ENCODE data around the gene UGCG. TPM values are rescaled to one million over a fixed set of nuclear protein-coding genes. Genes with fewer than 3 reads are reported as not detected.

The UGCG gene
- total RNA-seq, 1 donor from 2014 or later = 172 TPM

DNA sequence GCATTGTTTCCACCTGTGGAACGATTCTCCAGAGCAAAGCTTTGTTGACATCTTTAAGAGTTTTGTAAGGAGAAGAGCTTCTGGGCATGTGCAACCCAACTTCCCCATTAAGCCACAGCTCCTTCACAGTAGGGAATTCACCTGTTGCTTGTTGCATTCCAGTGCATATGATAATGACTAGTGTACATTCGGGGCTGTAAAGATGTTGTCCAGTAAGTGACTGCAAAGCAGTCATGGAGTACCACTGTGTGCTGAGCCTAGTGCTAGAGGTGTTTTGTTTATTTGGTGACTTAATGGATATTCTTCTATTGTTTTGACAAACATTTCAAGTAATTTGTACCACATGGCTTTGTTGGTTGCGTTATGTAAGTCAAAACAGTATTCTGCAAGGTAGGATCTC is 12.8 kb downstream of the UGCG start:
- H3K36me3 ChIP-seq (ENCODE audit: control insufficient read depth, insufficient read depth, low read length) = peaks cover 1% of the 10 kb centered on the region
- DNase-seq (ENCODE audit: low read depth) = no peak
- no peaks in the 10 kb centered on the region for H3K27me3 ChIP-seq (ENCODE audit: control insufficient read depth, insufficient read depth, low read length)
- H3K4me3 ChIP-seq (ENCODE audit: low read depth, low read length) = no peak overlapping the region
- TF ChIP-seq, protein P1, sequence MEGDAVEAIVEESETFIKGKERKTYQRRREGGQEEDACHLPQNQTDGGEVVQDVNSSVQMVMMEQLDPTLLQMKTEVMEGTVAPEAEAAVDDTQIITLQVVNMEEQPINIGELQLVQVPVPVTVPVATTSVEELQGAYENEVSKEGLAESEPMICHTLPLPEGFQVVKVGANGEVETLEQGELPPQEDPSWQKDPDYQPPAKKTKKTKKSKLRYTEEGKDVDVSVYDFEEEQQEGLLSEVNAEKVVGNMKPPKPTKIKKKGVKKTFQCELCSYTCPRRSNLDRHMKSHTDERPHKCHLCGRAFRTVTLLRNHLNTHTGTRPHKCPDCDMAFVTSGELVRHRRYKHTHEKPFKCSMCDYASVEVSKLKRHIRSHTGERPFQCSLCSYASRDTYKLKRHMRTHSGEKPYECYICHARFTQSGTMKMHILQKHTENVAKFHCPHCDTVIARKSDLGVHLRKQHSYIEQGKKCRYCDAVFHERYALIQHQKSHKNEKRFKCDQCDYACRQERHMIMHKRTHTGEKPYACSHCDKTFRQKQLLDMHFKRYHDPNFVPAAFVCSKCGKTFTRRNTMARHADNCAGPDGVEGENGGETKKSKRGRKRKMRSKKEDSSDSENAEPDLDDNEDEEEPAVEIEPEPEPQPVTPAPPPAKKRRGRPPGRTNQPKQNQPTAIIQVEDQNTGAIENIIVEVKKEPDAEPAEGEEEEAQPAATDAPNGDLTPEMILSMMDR (IDR thresholded peaks at IDR 0.05; ENCODE audit: insufficient read depth, low read length, poor library complexity, severe bottlenecking) = no peak

DNA sequence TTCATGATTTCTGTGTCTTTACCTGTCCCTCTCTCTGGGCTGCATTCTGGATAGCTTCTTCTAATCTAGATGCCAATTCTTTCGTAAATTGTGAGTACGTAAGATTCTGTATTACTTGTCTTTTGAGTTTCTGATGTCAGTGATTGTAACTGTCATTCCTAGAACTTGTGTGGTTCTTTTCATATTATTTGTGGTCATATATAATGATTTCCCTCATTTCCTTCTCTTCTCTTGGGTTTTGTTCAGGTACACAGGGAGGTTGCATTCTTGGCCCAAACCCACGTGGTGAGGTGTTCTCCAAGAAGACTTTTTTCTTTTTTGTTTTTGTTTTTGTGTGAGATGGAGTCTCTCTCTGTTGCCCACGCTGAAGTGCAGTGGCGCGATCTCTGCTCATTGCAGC is 13.8 kb downstream of the UGCG start:
- Histone ChIP-seq H3K36me3 (ENCODE audit: control insufficient read depth, insufficient read depth, low read length) (peaks cover 1% of the 10 kb centered on the region), H3K27me3 (ENCODE audit: control insufficient read depth, insufficient read depth, low read length) (no peaks in the 10 kb centered on the region), H3K4me3 (ENCODE audit: low read depth, low read length) (no peak overlapping the region)
- DNase-seq (ENCODE audit: low read depth) = no peak
- TF ChIP-seq, protein P1 (IDR thresholded peaks at IDR 0.05; ENCODE audit: insufficient read depth, low read length, poor library complexity, severe bottlenecking) = no peak

DNA sequence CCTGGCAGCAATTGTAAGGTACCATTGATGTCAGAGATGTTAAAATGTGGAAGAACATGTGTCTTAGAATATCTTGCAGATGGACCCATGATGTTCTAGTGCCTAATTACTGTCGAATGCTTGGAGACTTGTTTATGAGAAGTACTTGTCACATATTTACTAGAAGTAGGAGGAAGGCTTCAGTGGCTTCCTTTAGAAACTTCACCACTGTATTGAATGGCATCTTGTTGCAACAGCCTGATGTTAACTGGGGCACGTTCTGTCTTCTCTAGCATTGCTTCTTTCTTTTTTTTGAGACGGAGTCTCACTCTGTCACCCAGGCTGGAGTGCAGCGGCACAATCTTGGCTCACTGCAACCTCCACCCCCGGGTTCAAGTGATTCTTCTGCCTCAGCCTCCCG is 16.5 kb downstream of the UGCG start:
- DNase-seq (ENCODE audit: low read depth) = no peak
- H3K4me3 ChIP-seq (ENCODE audit: low read depth, low read length) = no peak overlapping the region
- peaks cover 1% of the 10 kb centered on the region for H3K36me3 ChIP-seq (ENCODE audit: control insufficient read depth, insufficient read depth, low read length)
- TF ChIP-seq, protein P1 (IDR thresholded peaks at IDR 0.05; ENCODE audit: insufficient read depth, low read length, poor library complexity, severe bottlenecking) = no peak
- no peaks in the 10 kb centered on the region for H3K27me3 ChIP-seq (ENCODE audit: control insufficient read depth, insufficient read depth, low read length)

DNA sequence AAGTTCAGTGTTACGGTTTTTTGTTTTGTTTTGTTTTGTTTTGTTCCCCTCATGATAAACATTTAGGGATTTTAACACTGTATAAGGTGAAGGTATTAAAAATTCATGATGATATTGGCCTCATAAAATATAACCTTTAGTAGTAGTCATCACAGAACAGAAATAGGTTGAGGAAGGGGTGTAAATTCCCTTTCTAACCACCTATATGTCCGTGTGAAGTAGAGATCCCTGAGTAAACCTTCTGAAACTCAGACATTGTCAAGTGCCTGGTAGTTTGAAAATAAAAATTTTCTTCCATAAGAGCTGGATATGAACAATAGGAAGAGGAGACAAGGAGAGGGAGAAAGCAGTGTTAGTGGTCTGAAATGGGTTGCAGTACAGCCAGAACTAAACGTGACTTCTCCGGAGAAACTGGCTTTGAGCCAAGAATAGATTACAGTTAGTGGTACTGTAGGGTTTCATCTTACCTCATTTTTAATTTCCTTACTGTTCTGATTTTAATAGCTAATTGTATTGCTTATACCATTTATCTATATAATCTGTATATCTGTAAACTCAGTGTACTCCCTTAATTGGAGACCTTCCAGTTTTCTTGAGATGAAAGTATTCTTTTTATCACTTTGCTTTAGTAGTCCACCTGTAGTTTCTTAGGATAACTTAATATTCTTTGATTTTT is 18.3 kb downstream of the UGCG start:
- peaks cover 1% of the 10 kb centered on the region for H3K36me3 ChIP-seq (ENCODE audit: control insufficient read depth, insufficient read depth, low read length)
- no peaks in the 10 kb centered on the region for H3K27me3 ChIP-seq (ENCODE audit: control insufficient read depth, insufficient read depth, low read length)
- TF ChIP-seq, protein P1 (IDR thresholded peaks at IDR 0.05; ENCODE audit: insufficient read depth, low read length, poor library complexity, severe bottlenecking) = no peak
- no peak for DNase-seq (ENCODE audit: low read depth)
- H3K4me3 ChIP-seq (ENCODE audit: low read depth, low read length) = no peak overlapping the region

DNA sequence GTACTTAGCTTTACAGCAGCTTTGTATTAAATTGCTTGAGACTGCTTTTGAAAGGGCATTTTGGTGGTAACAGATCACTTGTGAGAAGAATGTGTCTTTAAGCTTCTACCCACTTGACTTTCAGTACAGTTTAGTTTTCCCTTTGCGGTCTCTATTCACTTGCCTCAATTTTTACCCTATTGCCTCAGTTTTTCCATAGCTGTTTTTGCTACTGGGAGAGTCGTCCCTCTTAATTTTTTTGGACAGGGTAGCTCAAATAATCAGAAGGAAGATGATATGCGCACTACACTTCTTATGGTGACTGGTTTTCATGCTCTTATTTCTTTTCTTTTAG is 18.8 kb downstream of the UGCG start:
- H3K36me3 ChIP-seq (ENCODE audit: control insufficient read depth, insufficient read depth, low read length) = peaks cover 1% of the 10 kb centered on the region
- H3K27me3 ChIP-seq (ENCODE audit: control insufficient read depth, insufficient read depth, low read length) = no peaks in the 10 kb centered on the region
- TF ChIP-seq, protein P1 (IDR thresholded peaks at IDR 0.05; ENCODE audit: insufficient read depth, low read length, poor library complexity, severe bottlenecking) = no peak
- DNase-seq (ENCODE audit: low read depth) = no peak
- H3K4me3 ChIP-seq (ENCODE audit: low read depth, low read length) = no peak overlapping the region

DNA sequence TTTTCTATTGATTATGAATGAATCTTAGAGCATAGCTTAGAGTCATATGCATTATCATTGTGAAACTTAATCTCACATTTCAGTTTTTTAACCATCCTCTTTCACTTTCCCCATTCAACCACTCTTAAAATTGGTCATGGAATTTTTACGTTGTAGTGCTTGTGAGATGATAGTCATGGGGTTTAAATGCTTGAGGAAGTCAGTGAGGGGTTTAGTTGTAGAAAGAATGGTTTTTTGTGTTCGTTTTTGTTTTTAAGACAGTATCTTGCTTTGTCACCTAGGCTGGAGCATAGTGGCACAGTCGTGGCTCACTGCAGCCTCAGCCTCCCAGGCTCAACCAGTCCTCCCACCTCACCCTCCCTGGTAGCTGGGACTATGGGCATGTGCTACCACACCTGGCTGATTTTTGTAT is 19.6 kb downstream of the UGCG start:
- Histone ChIP-seq H3K4me3 (ENCODE audit: low read depth, low read length) (no peak overlapping the region), H3K27me3 (ENCODE audit: control insufficient read depth, insufficient read depth, low read length) (no peaks in the 10 kb centered on the region), H3K36me3 (ENCODE audit: control insufficient read depth, insufficient read depth, low read length) (peaks cover 1% of the 10 kb centered on the region)
- TF ChIP-seq, protein P1 (IDR thresholded peaks at IDR 0.05; ENCODE audit: insufficient read depth, low read length, poor library complexity, severe bottlenecking) = no peak
- DNase-seq (ENCODE audit: low read depth) = no peak

All from kidney epithelial cell (primary cell).